MM.1S (cell line): Measurements from ENCODE around the gene GNAS-AS1.

Experiments
- DNase-seq: peaks from one replicate; pipeline ENCODE4 v3.0.0-alpha.2; 2015
- H2AFZ ChIP-seq: fragments of 300-600 bp; sonication (generic); 2 replicates; pipeline ENCODE4 v1.6.0; 2016; ENCODE audit warnings: antibody characterized with exemption, low read length
- H3F3A ChIP-seq: fragments of 300-600 bp; sonication (generic); 2 replicates; pipeline ENCODE4 v1.6.1; 2016; ENCODE audit warnings: mild to moderate bottlenecking, antibody characterized with exemption, low read length, moderate library complexity, mixed read lengths; ENCODE audit not compliant: insufficient read depth
- H3K27ac ChIP-seq: fragments of 300-600 bp; sonication (generic); 2 replicates; pipeline ENCODE4 v1.5.1; 2016; ENCODE audit warnings: mild to moderate bottlenecking, low read length
- H3K27me3 ChIP-seq: fragments of 300-600 bp; sonication (generic); replicated peaks from 2 replicates; pipeline ENCODE4 v1.6.0; 2016; ENCODE audit warnings: low read length; ENCODE audit not compliant: insufficient read depth
- H3K36me3 ChIP-seq: fragments of 300-600 bp; sonication (generic); replicated peaks from 2 replicates; pipeline ENCODE4 v1.6.1; 2016; ENCODE audit warnings: mild to moderate bottlenecking, low read length, mixed read lengths; ENCODE audit not compliant: insufficient read depth
- H3K4me1 ChIP-seq: fragments of 300-600 bp; sonication (generic); 2 replicates; pipeline ENCODE4 v1.6.1; 2016; ENCODE audit warnings: low read length, mixed read lengths
- H3K4me2 ChIP-seq: fragments of 300-600 bp; sonication (generic); 2 replicates; pipeline ENCODE4 v1.6.0; 2016; ENCODE audit warnings: low read depth, low read length
- H3K4me3 ChIP-seq: fragments of 300-600 bp; sonication (generic); 2 replicates; pipeline ENCODE4 v1.5.1; 2016; ENCODE audit warnings: low read length, mixed read lengths
- H3K79me2 ChIP-seq: fragments of 300-600 bp; sonication (generic); 2 replicates; pipeline ENCODE4 v1.6.1; 2016; ENCODE audit warnings: mixed run types, low read length, mixed read lengths
- H3K9ac ChIP-seq: fragments of 300-600 bp; sonication (generic); 2 replicates; pipeline ENCODE4 v1.6.1; 2016; ENCODE audit warnings: low read length, mixed read lengths
- H3K9me2 ChIP-seq: fragments of 300-600 bp; sonication (generic); replicated peaks from 2 replicates; pipeline ENCODE4 v1.6.1; 2016; ENCODE audit warnings: mild to moderate bottlenecking, low read length, mixed read lengths; ENCODE audit not compliant: insufficient read depth
- H3K9me3 ChIP-seq: fragments of 300-600 bp; sonication (generic); replicated peaks from 2 replicates; pipeline ENCODE4 v1.6.1; 2016; ENCODE audit warnings: mild to moderate bottlenecking, low read length, mixed read lengths; ENCODE audit not compliant: insufficient read depth
- H4K20me1 ChIP-seq: fragments of 300-600 bp; sonication (generic); 2 replicates; pipeline ENCODE4 v1.6.1; 2016; ENCODE audit warnings: mild to moderate bottlenecking, low read length, moderate library complexity, mixed read lengths; ENCODE audit not compliant: insufficient read depth
- EZH2 ChIP-seq: fragments of 300-600 bp; sonication (generic); optimal IDR thresholded peaks from 2 replicates; pipeline ENCODE3; 2017; ENCODE audit warnings: low read depth, mild to moderate bottlenecking, antibody characterized with exemption, low read length, mixed read lengths
- EZH2phosphoT487 ChIP-seq: fragments of 300-600 bp; sonication (generic); IDR thresholded peaks from 2 replicates; pipeline ENCODE4 v1.6.1; 2018; ENCODE audit warnings: antibody characterized with exemption, low read length
- TF ChIP-seq, protein P1 (sequence below): fragments of 300-600 bp; sonication (generic); IDR thresholded peaks from 2 replicates; pipeline ENCODE4 v1.5.1; 2016; ENCODE audit warnings: antibody characterized with exemption, low read length, mixed read lengths

Gene GNAS-AS1

DNA sequence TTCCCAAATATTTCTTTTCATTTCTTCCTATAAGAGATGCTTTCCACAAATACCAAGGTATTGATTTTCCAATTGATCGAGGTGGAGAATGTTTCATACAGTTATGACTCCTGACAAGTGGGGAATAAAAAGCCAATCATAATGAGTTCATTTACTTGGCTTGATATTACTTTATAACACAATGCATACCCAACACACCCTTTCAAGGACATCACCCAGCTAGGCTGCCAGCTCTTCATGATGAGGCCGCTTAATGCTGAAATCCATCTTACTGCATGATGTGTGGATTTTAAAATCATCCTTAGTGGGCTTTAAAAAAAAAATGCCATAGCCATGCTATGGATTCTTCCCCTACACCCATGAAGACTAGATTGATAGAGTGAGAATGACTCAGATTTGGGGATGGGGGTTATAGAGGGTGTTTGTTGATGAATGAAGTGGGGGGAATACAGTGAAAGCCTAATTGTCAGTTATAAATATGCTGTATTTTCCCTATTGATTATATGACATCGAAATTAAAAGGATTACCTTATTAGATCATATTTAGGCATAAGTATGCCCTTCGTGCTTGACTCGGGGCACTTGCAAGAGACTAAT is 75.9 kb downstream of the GNAS-AS1 start:
- peaks cover 94% of the 10 kb centered on the region for H3K27me3 ChIP-seq

DNA sequence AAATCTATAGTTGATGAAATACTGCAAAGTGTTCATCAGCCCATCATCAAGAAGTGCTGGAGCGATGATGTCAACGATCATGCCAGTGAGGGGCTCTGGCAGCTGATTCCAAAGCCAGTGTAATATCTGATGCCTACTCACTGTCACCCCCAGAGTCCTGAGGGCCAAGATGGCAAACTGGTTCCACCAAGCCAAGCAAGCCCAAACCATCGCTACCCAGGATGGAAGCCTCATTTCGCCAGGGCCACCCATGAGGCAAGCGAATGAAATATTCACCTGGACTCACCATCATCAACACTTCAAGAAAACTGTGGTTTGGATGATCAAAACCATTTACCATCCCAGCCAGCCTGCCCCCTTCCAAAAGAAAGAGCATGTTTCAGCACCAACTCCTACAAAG is 76.5 kb downstream of the GNAS-AS1 start:
- Histone ChIP-seq H3F3A (no peaks in the 10 kb centered on the region), H3K9me3 (no peaks in the 10 kb centered on the region), H3K27me3 (peaks cover 94% of the 10 kb centered on the region), H3K4me2 (no peak overlapping the region), H3K36me3 (no peaks in the 10 kb centered on the region), H3K9me2 (no peaks in the 10 kb centered on the region), H3K4me1 (no peaks in the 10 kb centered on the region), H3K27ac (no peak overlapping the region), H3K9ac (no peak overlapping the region), H2AFZ (no peak overlapping the region), H3K79me2 (no peaks in the 10 kb centered on the region), H4K20me1 (no peaks in the 10 kb centered on the region), H3K4me3 (no peak overlapping the region)
- no peak for DNase-seq
- TF ChIP-seq, protein P1, sequence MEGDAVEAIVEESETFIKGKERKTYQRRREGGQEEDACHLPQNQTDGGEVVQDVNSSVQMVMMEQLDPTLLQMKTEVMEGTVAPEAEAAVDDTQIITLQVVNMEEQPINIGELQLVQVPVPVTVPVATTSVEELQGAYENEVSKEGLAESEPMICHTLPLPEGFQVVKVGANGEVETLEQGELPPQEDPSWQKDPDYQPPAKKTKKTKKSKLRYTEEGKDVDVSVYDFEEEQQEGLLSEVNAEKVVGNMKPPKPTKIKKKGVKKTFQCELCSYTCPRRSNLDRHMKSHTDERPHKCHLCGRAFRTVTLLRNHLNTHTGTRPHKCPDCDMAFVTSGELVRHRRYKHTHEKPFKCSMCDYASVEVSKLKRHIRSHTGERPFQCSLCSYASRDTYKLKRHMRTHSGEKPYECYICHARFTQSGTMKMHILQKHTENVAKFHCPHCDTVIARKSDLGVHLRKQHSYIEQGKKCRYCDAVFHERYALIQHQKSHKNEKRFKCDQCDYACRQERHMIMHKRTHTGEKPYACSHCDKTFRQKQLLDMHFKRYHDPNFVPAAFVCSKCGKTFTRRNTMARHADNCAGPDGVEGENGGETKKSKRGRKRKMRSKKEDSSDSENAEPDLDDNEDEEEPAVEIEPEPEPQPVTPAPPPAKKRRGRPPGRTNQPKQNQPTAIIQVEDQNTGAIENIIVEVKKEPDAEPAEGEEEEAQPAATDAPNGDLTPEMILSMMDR: no peak
- no peak for TF ChIP-seq EZH2phosphoT487
- no peak for TF ChIP-seq EZH2

More for the DNA sequence above, 75.9 kb downstream of the GNAS-AS1 start:
- Histone ChIP-seq H3K9ac (no peak overlapping the region), H3K4me3 (no peak overlapping the region), H2AFZ (no peak overlapping the region), H3K79me2 (no peaks in the 10 kb centered on the region), H3K27ac (no peak overlapping the region), H4K20me1 (no peaks in the 10 kb centered on the region), H3K9me3 (no peaks in the 10 kb centered on the region), H3K4me1 (no peaks in the 10 kb centered on the region), H3K4me2 (no peak overlapping the region), H3F3A (no peaks in the 10 kb centered on the region), H3K9me2 (no peaks in the 10 kb centered on the region), H3K36me3 (no peaks in the 10 kb centered on the region)
- TF ChIP-seq EZH2 (no peak), EZH2phosphoT487 (no peak)
- TF ChIP-seq, protein P1: no peak
- DNase-seq: no peak

DNA sequence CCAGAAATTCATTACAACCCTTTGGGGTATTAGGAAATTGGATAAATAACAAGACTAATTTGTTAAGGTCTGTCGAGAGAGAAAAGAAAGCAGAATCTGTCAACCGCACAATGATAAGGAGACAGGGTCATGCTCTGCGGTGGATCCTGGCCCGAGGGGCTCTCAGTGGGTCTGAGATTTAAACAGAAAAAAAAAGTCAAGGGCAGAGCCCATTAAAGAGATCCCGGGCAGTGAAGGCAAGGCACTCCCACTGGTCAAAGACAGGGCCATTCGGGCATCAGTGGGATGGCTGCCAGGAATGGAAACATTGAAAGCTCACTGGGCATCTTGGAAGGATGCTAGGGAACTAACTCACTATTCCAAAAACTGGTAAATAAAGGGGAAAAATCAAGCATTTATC is 77.9 kb downstream of the GNAS-AS1 start:
- Histone ChIP-seq H3K79me2 (no peaks in the 10 kb centered on the region), H3K9me2 (no peaks in the 10 kb centered on the region), H3K4me1 (no peaks in the 10 kb centered on the region), H3K27me3 (peaks cover 93% of the 10 kb centered on the region), H3K36me3 (no peaks in the 10 kb centered on the region), H3K9ac (no peak overlapping the region), H3K9me3 (no peaks in the 10 kb centered on the region), H3K27ac (no peak overlapping the region), H2AFZ (no peak overlapping the region), H3K4me2 (no peak overlapping the region), H3F3A (no peaks in the 10 kb centered on the region), H4K20me1 (no peaks in the 10 kb centered on the region), H3K4me3 (no peak overlapping the region)
- DNase-seq: no peak
- TF ChIP-seq, protein P1: no peak
- TF ChIP-seq EZH2 (no peak), EZH2phosphoT487 (no peak)
